LNCaP clone FGC (cell line): ENCODE measurements around the gene NEU1.
A peak's percentile ranks its signal among the peaks of the same experiment; 100 is the strongest.

Experiments
- DNase-seq: peaks from one replicate; pipeline ENCODE4 v3.0.0-alpha.2; 2011; ENCODE audit warnings: low read depth
- H3K4me3 ChIP-seq: 2 replicates; pipeline ENCODE4 v1.5.1; 2011; ENCODE audit warnings: mild to moderate bottlenecking, low read depth, low read length, control low read depth
- TF ChIP-seq, protein P1 (sequence below): IDR thresholded peaks from 2 replicates; pipeline ENCODE4 v1.5.1; 2012; ENCODE audit warnings: mild to moderate bottlenecking; ENCODE audit not compliant: control insufficient read depth, insufficient read depth; ENCODE audit errors: extremely low read depth

The NEU1 gene

GRCh38 chr6:31905041-31905440, 42.4 kb upstream of the NEU1 start:
- no peak overlapping the region for H3K4me3 ChIP-seq
- DNase-seq, result no peak
- TF ChIP-seq, protein P1, sequence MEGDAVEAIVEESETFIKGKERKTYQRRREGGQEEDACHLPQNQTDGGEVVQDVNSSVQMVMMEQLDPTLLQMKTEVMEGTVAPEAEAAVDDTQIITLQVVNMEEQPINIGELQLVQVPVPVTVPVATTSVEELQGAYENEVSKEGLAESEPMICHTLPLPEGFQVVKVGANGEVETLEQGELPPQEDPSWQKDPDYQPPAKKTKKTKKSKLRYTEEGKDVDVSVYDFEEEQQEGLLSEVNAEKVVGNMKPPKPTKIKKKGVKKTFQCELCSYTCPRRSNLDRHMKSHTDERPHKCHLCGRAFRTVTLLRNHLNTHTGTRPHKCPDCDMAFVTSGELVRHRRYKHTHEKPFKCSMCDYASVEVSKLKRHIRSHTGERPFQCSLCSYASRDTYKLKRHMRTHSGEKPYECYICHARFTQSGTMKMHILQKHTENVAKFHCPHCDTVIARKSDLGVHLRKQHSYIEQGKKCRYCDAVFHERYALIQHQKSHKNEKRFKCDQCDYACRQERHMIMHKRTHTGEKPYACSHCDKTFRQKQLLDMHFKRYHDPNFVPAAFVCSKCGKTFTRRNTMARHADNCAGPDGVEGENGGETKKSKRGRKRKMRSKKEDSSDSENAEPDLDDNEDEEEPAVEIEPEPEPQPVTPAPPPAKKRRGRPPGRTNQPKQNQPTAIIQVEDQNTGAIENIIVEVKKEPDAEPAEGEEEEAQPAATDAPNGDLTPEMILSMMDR, result no peak

DNA sequence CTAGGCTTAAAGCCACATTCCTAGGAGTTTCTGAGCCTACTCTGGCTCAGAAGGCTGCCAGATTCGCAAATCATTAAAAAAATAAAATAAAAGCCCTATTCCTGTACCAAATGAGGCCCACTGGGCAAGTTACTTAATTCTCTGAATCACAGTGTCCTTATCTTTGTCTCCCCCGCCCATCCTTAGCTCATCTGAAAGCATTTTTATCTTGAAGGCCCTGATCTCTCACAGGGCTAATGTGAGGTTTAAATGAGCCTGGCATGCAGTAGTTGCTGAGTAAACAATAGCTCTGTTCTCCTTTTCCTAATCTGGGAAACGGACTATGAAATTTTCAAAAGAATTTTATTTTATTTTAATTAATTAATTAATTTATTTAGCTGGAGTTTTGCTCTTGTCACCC, 41.3 kb upstream of the NEU1 start:
- no peak for DNase-seq
- no peak overlapping the region for H3K4me3 ChIP-seq
- TF ChIP-seq, protein P1, result no peak

DNA sequence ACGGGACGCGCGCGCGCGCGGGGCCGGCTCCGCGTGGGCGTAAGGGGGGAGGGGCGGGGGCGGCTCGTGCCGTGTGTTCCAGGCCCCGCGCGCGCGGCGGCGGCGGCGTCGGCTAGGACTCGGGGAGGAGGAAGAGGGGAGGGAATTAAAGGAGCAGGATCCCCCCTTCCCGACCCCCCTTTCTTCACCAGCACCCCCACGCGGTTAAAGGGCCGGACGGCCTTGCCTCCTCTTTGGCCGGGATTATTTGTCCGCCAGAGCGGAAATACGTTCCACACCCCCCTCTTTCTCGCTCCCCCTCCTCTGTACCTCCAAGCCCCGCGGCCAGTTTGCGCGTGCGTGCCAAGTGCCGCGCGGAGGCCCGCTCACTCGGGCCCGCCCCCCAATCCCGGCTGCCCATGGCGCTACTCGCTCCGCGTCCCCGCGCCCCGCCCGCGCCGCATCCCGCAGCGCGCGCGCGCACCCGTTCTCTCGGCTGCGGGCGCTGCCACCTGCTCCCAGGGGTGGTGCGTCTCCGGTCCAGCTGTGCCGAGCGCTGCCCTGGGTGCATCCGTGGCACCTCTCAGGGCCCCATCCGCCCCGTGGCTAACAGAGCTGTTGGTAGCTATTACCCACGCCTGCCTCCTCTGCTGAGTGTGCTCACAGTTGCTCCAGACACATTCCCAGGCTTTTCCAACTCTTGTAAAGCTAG, 39.5 kb upstream of the NEU1 start, which contains the start of gene ZBTB12:
Gene ZBTB12 (minus strand): TSS at position 134 of the 691 bp plus-strand sequence. CDS start 781 bp downstream, outside the sequence.
- peak; percentile 79 for DNase-seq
- TF ChIP-seq, protein P1, result no peak
- peak within 1 kb of the TSS; percentile 63 for H3K4me3 ChIP-seq

- H3K4me3 ChIP-seq, result peak overlapping the region; percentile 63
- DNase-seq, result no peak
- TF ChIP-seq, protein P1, result no peak
Observed at GRCh38 chr6:31901415-31901952, 38.9 kb upstream of the NEU1 start.

- DNase-seq, result no peak
Observed at GRCh38 chr6:31900917-31901414, 38.3 kb upstream of the NEU1 start.

DNA sequence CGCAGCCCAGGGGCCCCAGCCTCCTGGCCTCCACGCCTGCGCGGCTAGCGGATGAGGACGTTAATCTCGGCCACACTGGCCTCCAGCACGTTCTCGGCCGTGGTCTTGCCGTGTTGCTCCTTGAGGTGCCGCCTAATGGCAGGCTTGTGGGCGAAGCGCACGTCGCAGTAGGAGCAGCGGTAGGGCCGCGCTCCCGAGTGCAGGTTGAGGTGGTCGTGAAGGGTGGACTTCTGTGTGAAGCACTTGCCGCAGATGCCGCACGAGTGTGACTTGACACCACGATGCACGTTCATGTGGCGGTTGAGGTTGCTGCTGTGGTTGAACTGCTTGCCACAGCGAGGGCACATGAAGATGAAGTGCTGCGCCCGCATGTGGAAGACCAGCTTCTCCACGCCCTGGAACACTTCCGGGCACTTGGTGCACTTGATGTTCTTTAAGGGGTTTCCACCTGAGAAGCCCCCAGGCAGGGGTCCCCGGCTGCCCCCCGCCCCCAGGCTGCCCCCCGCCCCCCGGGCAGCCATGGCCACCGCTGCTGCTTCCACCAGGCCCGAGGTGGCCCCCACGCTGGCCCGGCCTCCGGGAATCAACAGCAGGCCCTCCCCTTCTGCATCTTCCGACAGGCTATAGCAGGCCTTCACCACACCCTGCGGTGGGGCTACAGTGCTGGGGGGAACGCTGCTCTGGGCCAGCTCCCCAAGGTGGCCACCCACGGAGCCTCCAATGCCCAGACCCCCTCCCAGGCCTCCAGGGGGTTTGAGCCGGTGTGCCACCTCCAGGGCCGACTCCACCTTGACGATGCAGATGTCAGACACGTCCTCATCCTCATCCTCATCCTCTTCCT, 37.5 kb upstream of the NEU1 start:
- no peak for DNase-seq
- TF ChIP-seq, protein P1, result no peak
- H3K4me3 ChIP-seq, result no peak overlapping the region

More at GRCh38 chr6:31900917-31901414, 38.3 kb upstream of the NEU1 start:
- peak overlapping the region; percentile 63 for H3K4me3 ChIP-seq
- TF ChIP-seq, protein P1, result no peak
